Ectodermal cell (in vitro differentiated cells): ENCODE measurements around the gene HERC3.

ENCODE experiments used
- H3K27ac ChIP-seq: 2 replicates; pipeline ENCODE4 v1.7.0; 2013; ENCODE audit warnings: mild to moderate bottlenecking, low read depth, low read length; ENCODE audit not compliant: insufficient read depth, poor library complexity, severe bottlenecking
- H3K27me3 ChIP-seq: 2 replicates; pipeline ENCODE4 v1.7.0; 2013; ENCODE audit warnings: mild to moderate bottlenecking, low read length; ENCODE audit not compliant: insufficient read depth, control insufficient read depth, poor library complexity, severe bottlenecking
- H3K36me3 ChIP-seq: one replicate; pipeline ENCODE4 v1.7.0; 2013; ENCODE audit warnings: low read length; ENCODE audit not compliant: control insufficient read depth, insufficient read depth
- H3K4me1 ChIP-seq: one replicate; pipeline ENCODE4 v1.7.0; 2013; ENCODE audit warnings: low read length; ENCODE audit not compliant: control insufficient read depth, insufficient read depth
- H3K4me3 ChIP-seq: 2 replicates; pipeline ENCODE4 v1.7.0; 2013; ENCODE audit warnings: low read depth, low read length, control low read depth; ENCODE audit not compliant: insufficient read depth
- H3K9me3 ChIP-seq: 2 replicates; pipeline ENCODE4 v1.7.0; 2013; ENCODE audit warnings: mild to moderate bottlenecking, low read length, moderate library complexity; ENCODE audit not compliant: control insufficient read depth
- WGBS, 2 experiments: methylation state at CpG; one replicate each; pipeline ENCODE4 v1.1.7; 2013; ENCODE audit warnings: missing lambda C conversion rate in 2 of 2; 5-methylcytosine and 5-hydroxymethylcytosine counted together

The HERC3 gene

GRCh38 chr4:88728146-88728545 is 135.9 kb downstream of the HERC3 start:
- WGBS, 2 experiments: 94 to 96% methylated on average over 6 of the region's 6 CpGs
- no peak overlapping the region for H3K27ac ChIP-seq
- peaks cover 8% of the 10 kb centered on the region for H3K36me3 ChIP-seq
- H3K4me3 ChIP-seq: no peak overlapping the region
- H3K9me3 ChIP-seq: no peaks in the 10 kb centered on the region
- no peaks in the 10 kb centered on the region for H3K4me1 ChIP-seq
- H3K27me3 ChIP-seq: no peaks in the 10 kb centered on the region

DNA sequence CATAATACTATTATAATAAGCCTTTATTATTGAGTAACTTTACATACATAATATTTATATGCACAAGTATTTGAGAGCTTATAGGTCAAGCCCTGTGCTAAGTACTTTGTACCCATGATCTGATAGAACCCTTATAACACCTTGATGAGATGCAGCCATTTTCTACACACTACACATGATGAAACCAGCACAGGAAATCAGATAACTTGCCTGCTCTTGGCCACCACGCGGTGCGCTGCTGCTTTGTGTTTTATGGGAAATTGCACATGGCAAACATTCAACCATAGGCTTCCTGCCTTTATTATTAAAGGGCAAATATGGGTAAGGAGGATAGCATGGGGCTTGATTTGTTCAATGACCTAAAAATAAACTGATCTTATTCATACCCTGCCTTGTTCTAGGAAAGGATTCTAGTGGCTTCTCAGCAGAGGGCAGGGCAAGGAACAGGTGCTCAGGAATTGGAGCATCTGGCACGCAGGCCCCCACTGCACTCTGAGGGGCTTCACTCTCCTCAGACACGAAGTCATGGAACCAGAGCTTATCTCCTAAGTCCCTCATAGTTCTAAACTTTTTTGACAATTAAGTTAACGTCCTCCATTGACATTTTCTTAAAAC is 137.0 kb downstream of the HERC3 start:
- no peak overlapping the region for H3K27ac ChIP-seq
- H3K4me1 ChIP-seq: no peaks in the 10 kb centered on the region
- H3K27me3 ChIP-seq: no peaks in the 10 kb centered on the region
- WGBS, 2 experiments: 95 to 98% methylated on average over 5 to 6 of the region's 6 CpGs
- peaks cover 8% of the 10 kb centered on the region for H3K36me3 ChIP-seq
- no peak overlapping the region for H3K4me3 ChIP-seq
- no peaks in the 10 kb centered on the region for H3K9me3 ChIP-seq

- Histone ChIP-seq H3K27me3 (no peaks in the 10 kb centered on the region), H3K9me3 (no peaks in the 10 kb centered on the region), H3K4me1 (no peaks in the 10 kb centered on the region), H3K27ac (no peak overlapping the region), H3K4me3 (no peak overlapping the region), H3K36me3 (peaks cover 8% of the 10 kb centered on the region)
- WGBS, 2 experiments: 97 to 98% methylated on average over 5 of the region's 5 CpGs
Measured at GRCh38 chr4:88730811-88731210, 138.5 kb downstream of the HERC3 start.

- Histone ChIP-seq H3K4me3 (no peak overlapping the region), H3K36me3 (peaks cover 8% of the 10 kb centered on the region), H3K9me3 (no peaks in the 10 kb centered on the region), H3K4me1 (no peaks in the 10 kb centered on the region), H3K27me3 (no peaks in the 10 kb centered on the region), H3K27ac (no peak overlapping the region)
- 93 to 96% methylated on average over 3 to 4 of the region's 4 CpGs for WGBS, 2 experiments
Measured at GRCh38 chr4:88731381-88731780, 139.1 kb downstream of the HERC3 start.

DNA sequence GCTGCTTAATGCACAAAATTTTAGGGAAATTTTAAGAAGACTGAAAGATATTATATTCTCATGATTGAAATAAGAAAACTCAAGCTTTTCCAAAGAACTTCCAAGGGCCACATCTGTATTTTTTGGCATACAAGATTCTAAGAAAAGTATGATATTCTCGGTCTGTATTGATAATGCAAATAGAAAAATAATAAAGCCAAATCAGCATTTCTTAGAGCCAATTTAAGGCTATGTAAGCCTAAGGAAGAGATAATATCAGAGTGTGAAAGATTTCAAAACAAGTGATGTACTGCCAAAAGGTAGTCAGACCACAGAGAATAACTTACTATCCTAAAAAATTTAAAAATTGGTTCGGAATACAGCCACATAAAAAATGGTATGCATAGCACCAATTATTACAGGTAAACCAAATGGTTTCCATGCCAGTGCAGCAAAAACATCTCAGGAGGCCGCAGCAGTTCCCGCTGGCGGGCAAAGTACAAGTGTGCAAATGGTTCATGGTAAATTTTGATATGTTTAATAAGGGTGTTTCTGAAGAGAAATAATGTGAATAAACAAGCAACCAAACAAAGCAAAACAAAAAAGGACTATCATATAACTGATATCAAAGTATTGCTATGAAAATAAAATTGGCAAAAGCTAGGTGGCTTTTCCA is 140.6 kb downstream of the HERC3 start:
- no peaks in the 10 kb centered on the region for H3K4me1 ChIP-seq
- H3K27me3 ChIP-seq: no peaks in the 10 kb centered on the region
- H3K27ac ChIP-seq: no peak overlapping the region
- no peak overlapping the region for H3K4me3 ChIP-seq
- 92 to 100% methylated on average over 4 to 5 of the region's 5 CpGs for WGBS, 2 experiments
- H3K36me3 ChIP-seq: peaks cover 3% of the 10 kb centered on the region
- H3K9me3 ChIP-seq: no peaks in the 10 kb centered on the region

DNA sequence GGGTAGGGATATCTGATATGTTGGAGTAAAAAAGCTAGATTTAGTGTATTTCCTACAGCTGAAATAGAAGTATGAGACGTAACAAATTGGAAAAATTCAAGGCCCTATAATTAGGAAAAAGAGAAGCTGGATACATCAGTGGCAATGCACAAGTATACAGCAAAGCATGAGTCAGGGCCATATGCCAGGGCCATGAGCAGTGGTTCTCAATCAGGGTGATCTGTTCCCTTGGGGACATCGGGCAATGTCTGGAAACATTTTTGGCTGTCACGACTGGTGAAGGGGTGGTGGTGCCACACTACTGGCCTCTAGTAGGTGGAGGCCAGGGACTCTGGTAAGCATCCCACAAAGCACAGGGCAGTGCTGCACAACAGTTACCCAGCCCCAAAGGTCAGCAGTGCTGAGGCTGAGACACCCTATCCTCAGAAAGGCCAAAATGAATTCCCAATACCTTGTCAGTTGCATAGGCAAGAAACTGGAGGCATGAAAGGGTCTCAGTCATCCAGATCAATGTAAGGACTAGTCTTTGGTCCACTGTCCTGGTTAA is 142.2 kb downstream of the HERC3 start:
- Histone ChIP-seq H3K36me3 (no peaks in the 10 kb centered on the region), H3K27ac (no peak overlapping the region), H3K4me1 (no peaks in the 10 kb centered on the region), H3K27me3 (no peaks in the 10 kb centered on the region), H3K9me3 (no peaks in the 10 kb centered on the region), H3K4me3 (no peak overlapping the region)
- WGBS, 2 experiments: 94 to 96% methylated on average over 3 of the region's 3 CpGs

DNA sequence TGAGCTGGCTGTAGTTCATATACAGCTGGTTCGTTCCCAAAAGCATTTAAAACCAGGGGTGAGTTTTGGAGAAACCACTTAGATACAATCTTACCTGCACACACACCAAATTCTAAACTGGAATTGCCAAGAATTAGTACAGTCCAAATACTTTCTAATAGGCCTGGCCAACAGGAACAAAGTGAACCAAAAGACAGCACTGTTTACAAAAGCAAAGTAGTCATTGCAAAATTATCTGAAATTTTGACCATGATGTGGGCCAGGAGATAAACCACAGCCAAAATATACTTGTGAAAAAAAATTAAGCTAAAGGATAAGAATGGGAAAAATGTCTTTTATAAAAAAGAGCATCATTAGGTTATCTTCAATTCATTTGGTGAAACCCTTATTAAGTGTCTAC is 143.3 kb downstream of the HERC3 start:
- Histone ChIP-seq H3K27me3 (no peaks in the 10 kb centered on the region), H3K4me3 (no peak overlapping the region), H3K27ac (no peak overlapping the region), H3K9me3 (no peaks in the 10 kb centered on the region), H3K36me3 (no peaks in the 10 kb centered on the region), H3K4me1 (no peaks in the 10 kb centered on the region)
- 85 to 96% methylated on average over 1 of the region's 1 CpG for WGBS, 2 experiments

DNA sequence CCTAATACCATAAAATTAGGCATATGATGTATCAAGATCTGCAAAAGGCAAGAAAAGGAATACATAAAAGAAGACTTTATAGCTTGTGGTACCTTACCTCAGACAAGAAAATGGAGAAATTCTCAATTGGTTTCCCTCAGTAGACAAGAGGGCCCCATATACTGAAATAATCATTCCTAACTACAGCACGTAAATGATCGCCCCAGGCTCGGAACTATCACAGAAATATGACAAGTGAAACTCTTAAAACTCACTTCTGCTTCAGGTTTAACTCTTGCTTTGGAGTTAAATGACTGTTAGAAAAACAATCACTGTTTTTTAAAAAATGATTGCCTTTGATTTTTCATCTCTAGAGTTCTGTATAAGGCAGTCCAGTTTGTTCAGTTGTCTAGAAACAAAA is 144.0 kb downstream of the HERC3 start:
- H3K27ac ChIP-seq: no peak overlapping the region
- no peak overlapping the region for H3K4me3 ChIP-seq
- no peaks in the 10 kb centered on the region for H3K36me3 ChIP-seq
- no peaks in the 10 kb centered on the region for H3K9me3 ChIP-seq
- no peaks in the 10 kb centered on the region for H3K4me1 ChIP-seq
- no peaks in the 10 kb centered on the region for H3K27me3 ChIP-seq
- WGBS, 2 experiments: 99 to 100% methylated on average over 3 of the region's 3 CpGs

- Histone ChIP-seq H3K36me3 (no peaks in the 10 kb centered on the region), H3K9me3 (no peaks in the 10 kb centered on the region), H3K27ac (no peak overlapping the region), H3K27me3 (no peaks in the 10 kb centered on the region), H3K4me1 (no peaks in the 10 kb centered on the region), H3K4me3 (no peak overlapping the region)
- 75 to 80% methylated on average over 14 of the region's 14 CpGs for WGBS, 2 experiments
Measured at GRCh38 chr4:88737307-88737941, 145.1 kb downstream of the HERC3 start.

DNA sequence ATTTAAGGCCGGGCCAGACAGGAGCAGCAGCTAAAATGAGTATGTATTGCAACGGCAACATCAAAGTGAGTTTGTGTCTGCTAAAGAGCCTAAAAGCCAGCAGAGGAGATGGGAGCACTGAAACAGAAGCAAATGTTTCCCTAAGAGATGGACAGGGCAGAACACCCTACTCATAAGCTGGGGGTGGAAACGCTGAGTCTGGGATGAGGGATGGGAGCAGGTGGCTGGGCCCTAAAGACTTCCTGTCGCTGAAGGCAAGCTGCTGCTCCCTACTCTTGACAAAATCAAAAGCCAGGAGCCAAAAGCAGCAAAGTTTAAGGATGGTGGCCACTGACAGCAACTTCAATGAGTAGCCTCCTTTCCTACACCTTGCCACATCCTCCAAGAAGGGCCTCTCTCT is 145.9 kb downstream of the HERC3 start:
- H3K9me3 ChIP-seq: no peaks in the 10 kb centered on the region
- no peaks in the 10 kb centered on the region for H3K36me3 ChIP-seq
- H3K27ac ChIP-seq: no peak overlapping the region
- H3K4me1 ChIP-seq: no peaks in the 10 kb centered on the region
- WGBS, 2 experiments: 91 to 92% methylated on average over 4 of the region's 4 CpGs
- no peak overlapping the region for H3K4me3 ChIP-seq
- no peaks in the 10 kb centered on the region for H3K27me3 ChIP-seq
